Caco-2 (cell line): ENCODE results near the gene MYH7B. TPM values are rescaled to one million over a fixed set of nuclear protein-coding genes. Genes with fewer than 3 reads are reported as not detected.

Source experiments
- BruUV-seq: library from RNA; stranded (reverse); fragments of 400-500 nt; replicated peaks from 2 replicates; lab custom pipeline; 2021; lab: Mats Ljungman, UMichigan
- CTCF ChIA-PET: fragments of 300-600 bp; sonication (Branson Sonifier 250); formaldehyde crosslinking; loops from one replicate; lab custom pipeline; 2022; ENCODE audit warnings: antibody characterized with exemption; lab: Charles Lee
- POLR2A ChIA-PET: fragments of 300-600 bp; sonication (Branson Sonifier 250); formaldehyde crosslinking; loops from one replicate; lab custom pipeline; 2022; ENCODE audit warnings: antibody characterized with exemption; lab: Charles Lee
- DNase-seq, 2 experiments: peaks; one replicate each; pipeline versions ENCODE4 v3.0.0 to v3.0.0-alpha.2; 2020 to 2022
- H3K27me3 ChIP-seq: replicated peaks from 2 replicates; pipeline ENCODE4 v1.6.0; 2011; ENCODE audit warnings: low read length; ENCODE audit not compliant: control insufficient read depth, insufficient read depth
- H3K36me3 ChIP-seq: 2 replicates; pipeline ENCODE4 v1.5.1; 2011; ENCODE audit warnings: low read length; ENCODE audit not compliant: control insufficient read depth, insufficient read depth
- H3K4me1 ChIP-seq: fragments of 250-450 bp; sonication (Bioruptor Pico); 2 replicates; pipeline ENCODE4 v1.5.1; 2020; ENCODE audit warnings: mild to moderate bottlenecking
- H3K4me3 ChIP-seq: 2 replicates; pipeline ENCODE4 v1.5.1; 2011; ENCODE audit warnings: low read depth, mild to moderate bottlenecking, control low read depth, low read length
- H3K9me3 ChIP-seq: fragments of 250-450 bp; sonication (Bioruptor Pico); 2 replicates; pipeline ENCODE4 v1.5.1; 2020; ENCODE audit warnings: mild to moderate bottlenecking, moderate library complexity
- H3K27ac Mint-ChIP-seq: one replicate; pipeline ENCODE4 v1.8.0; 2022; ENCODE audit warnings: mixed read lengths; ENCODE audit not compliant: unreplicated experiment
- H3K27me3 Mint-ChIP-seq: one replicate; pipeline ENCODE4 v1.8.0; 2022; ENCODE audit warnings: mixed read lengths; ENCODE audit not compliant: insufficient read depth, unreplicated experiment
- H3K36me3 Mint-ChIP-seq: one replicate; pipeline ENCODE4 v1.8.0; 2022; ENCODE audit warnings: mild to moderate bottlenecking, mixed read lengths; ENCODE audit not compliant: insufficient read depth, unreplicated experiment
- H3K4me1 Mint-ChIP-seq: one replicate; pipeline ENCODE4 v1.8.0; 2022; ENCODE audit warnings: low read depth, mixed read lengths; ENCODE audit not compliant: unreplicated experiment
- H3K4me3 Mint-ChIP-seq: one replicate; pipeline ENCODE4 v1.8.0; 2022; ENCODE audit warnings: mild to moderate bottlenecking, moderate library complexity, mixed read lengths; ENCODE audit not compliant: unreplicated experiment
- H3K9me3 Mint-ChIP-seq: one replicate; pipeline ENCODE4 v1.8.0; 2022; ENCODE audit warnings: mixed read lengths; ENCODE audit not compliant: unreplicated experiment
- CTCF ChIP-seq, 2 experiments: fragments of 200-600 bp in 1 of 2; IDR thresholded peaks; 1 replicate in 1 of 2; 2 replicates in 1 of 2; pipeline versions ENCODE4 v1.5.1 to v1.8.0; 2011 to 2022; ENCODE audit warnings: antibody characterized with exemption in 1 of 2, control low read depth in 1 of 2, inconsistent platforms in 1 of 2, low read depth in 1 of 2, low read length in 1 of 2, mild to moderate bottlenecking in 1 of 2, moderate library complexity in 1 of 2; ENCODE audit not compliant: insufficient read depth in 1 of 2, severe bottlenecking in 1 of 2, unreplicated experiment in 1 of 2
- intact Hi-C: fragments of 100-400 bp; cut with micrococcal nuclease; formaldehyde crosslinking; loops from one replicate; pipeline ENCODE4 v1.10.0; 2022; ENCODE audit not compliant: unreplicated experiment
- total RNA-seq: library from RNA; stranded (reverse); gene quantifications from 2 replicates; pipeline ENCODE4 v1.2.3, GENCODE V29; 2022

The MYH7B gene
- total RNA-seq, 1 experiment from 2014 or later: 2.5 TPM

- Histone ChIP-seq H3K27me3 (no peaks in the 10 kb centered on the region), H3K36me3 (peaks cover 17% of the 10 kb centered on the region), H3K4me1 (no peaks in the 10 kb centered on the region), H3K4me3 (no peak overlapping the region), H3K9me3 (no peaks in the 10 kb centered on the region)
- H3K4me3 Mint-ChIP-seq: no peak overlapping the region
- H3K36me3 Mint-ChIP-seq: peaks cover 62% of the 10 kb centered on the region
- H3K4me1 Mint-ChIP-seq: no peaks in the 10 kb centered on the region
- TF ChIP-seq CTCF (IDR thresholded peaks at IDR 0.05; ENCODE audit: insufficient read depth in 1 of 2, low read depth in 1 of 2, low read length in 1 of 2, severe bottlenecking in 1 of 2, unreplicated experiment in 1 of 2): no peak
- H3K27me3 Mint-ChIP-seq: no peaks in the 10 kb centered on the region
- no TSS peak for BruUV-seq
- H3K9me3 Mint-ChIP-seq: no peaks in the 10 kb centered on the region
- POLR2A ChIA-PET: no interaction called here
- intact Hi-C loops: no loop called here
- no peak overlapping the region for H3K27ac Mint-ChIP-seq
- no peak for DNase-seq
- CTCF ChIA-PET: interaction anchor here (0.6 to 1.2 kb wide), 3 partner anchors 15 to 205 kb away, joined by 3 read pairs; partner anchors contain the start of gene MYH7B
Observed at GRCh38 chr20:34941226-34941625, 14.4 kb upstream of the MYH7B start.

- no peaks in the 10 kb centered on the region for H3K27me3 ChIP-seq
- H3K27ac Mint-ChIP-seq: no peak overlapping the region
- no peaks in the 10 kb centered on the region for H3K9me3 ChIP-seq
- no TSS peak for BruUV-seq
- DNase-seq: no peak
- TF ChIP-seq CTCF (IDR thresholded peaks at IDR 0.05; ENCODE audit: insufficient read depth in 1 of 2, low read depth in 1 of 2, low read length in 1 of 2, severe bottlenecking in 1 of 2, unreplicated experiment in 1 of 2): no peak
- H3K4me3 Mint-ChIP-seq: no peak overlapping the region
- peaks cover 17% of the 10 kb centered on the region for H3K36me3 ChIP-seq
- no peaks in the 10 kb centered on the region for H3K9me3 Mint-ChIP-seq
- no peaks in the 10 kb centered on the region for H3K27me3 Mint-ChIP-seq
- H3K36me3 Mint-ChIP-seq: peaks cover 54% of the 10 kb centered on the region
- no peaks in the 10 kb centered on the region for H3K4me1 Mint-ChIP-seq
- intact Hi-C loops: no loop called here
- no peaks in the 10 kb centered on the region for H3K4me1 ChIP-seq
- CTCF ChIA-PET: no interaction called here
- H3K4me3 ChIP-seq: no peak overlapping the region
- POLR2A ChIA-PET: no interaction called here
Observed at GRCh38 chr20:34942301-34942700, 13.4 kb upstream of the MYH7B start.

GRCh38 chr20:34943808-34944567 lies 11.7 kb upstream of the MYH7B start:
- peaks cover 43% of the 10 kb centered on the region for H3K36me3 Mint-ChIP-seq
- no peaks in the 10 kb centered on the region for H3K27me3 ChIP-seq
- H3K9me3 Mint-ChIP-seq: no peaks in the 10 kb centered on the region
- H3K4me3 ChIP-seq: no peak overlapping the region
- H3K4me1 Mint-ChIP-seq: no peaks in the 10 kb centered on the region
- no peaks in the 10 kb centered on the region for H3K27me3 Mint-ChIP-seq
- ChIA-PET POLR2A (no interaction called here), CTCF (interaction anchor here (1.1 to 1.3 kb wide), 2 partner anchors 68 to 70 kb away, joined by 3 to 5 read pairs; no protein-coding TSS in a partner anchor)
- no peak for TF ChIP-seq CTCF (IDR thresholded peaks at IDR 0.05; ENCODE audit: insufficient read depth in 1 of 2, low read depth in 1 of 2, low read length in 1 of 2, severe bottlenecking in 1 of 2, unreplicated experiment in 1 of 2)
- H3K4me1 ChIP-seq: no peaks in the 10 kb centered on the region
- H3K4me3 Mint-ChIP-seq: no peak overlapping the region
- no TSS peak for BruUV-seq
- H3K36me3 ChIP-seq: peaks cover 16% of the 10 kb centered on the region
- intact Hi-C loops: no loop called here
- H3K27ac Mint-ChIP-seq: no peak overlapping the region
- DNase-seq: no peak
- H3K9me3 ChIP-seq: no peaks in the 10 kb centered on the region
